NCI-H128 (cell line): ENCODE data around the gene SETD1B.
"Not testable (repeated sequence)": the region's sequence is repeated elsewhere in the genome, so short reads cannot be mapped to it uniquely, and the experiment has no call there.

Experiments used
- DNase-seq: peaks from one replicate; lab custom pipeline; 2025; ENCODE audit not compliant: unreplicated experiment; lab: John Stamatoyannopoulos, UW

The SETD1B gene

DNA sequence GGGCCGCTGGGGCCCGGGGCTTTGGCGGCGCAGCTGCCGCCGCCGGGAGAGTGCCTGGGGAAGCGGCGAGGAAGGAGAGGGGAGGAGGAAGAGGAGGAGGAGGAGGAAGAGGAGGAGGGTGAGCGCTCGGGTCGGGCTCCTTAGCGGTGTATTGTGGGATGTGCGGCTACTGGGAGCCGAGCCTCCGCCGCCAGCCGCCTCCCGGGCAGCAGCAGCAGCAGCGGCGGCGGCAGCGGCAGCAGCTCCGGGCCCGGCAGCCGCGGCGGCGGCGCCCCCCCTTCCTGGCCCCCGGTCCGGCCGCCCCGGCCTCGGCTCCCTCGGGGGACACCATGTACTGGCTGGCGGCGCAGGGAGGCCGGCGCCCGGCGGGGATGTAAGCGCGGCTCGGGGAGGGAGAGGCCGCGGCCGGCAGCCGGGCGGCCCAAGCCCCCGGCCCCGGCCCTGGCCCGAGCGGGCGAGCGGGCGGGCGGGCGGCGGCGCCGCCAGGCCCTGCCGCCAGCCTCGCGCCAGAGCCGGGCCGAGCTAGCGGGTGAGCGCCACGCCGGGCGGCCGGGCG, at the start of gene SETD1B:
Gene SETD1B (plus strand): TSS at position 149 of the 556 bp plus-strand sequence. CDS start 729 bp downstream, outside the sequence.
- no peak for DNase-seq

DNA sequence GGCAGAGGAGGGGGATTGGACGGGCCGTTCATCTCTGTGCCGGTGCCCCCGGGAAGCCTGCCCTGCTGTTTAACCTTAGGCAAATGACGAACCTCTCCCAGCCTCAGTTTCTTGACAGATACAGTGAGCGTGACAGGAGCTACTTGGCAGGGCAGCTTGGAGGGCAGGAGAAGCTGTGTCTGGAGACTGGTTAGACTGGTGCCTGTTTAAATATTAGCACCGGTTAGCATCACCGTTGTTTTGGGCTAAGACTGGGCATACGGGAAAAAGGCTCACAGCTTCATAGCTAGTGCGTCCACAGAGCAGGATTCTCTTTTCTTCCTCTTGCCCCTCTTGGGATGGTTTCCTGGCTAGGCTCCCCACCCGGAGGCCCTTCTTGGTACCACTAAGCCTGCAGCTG, 49.0 kb upstream of the SETD1B start:
- DNase-seq = no peak

DNA sequence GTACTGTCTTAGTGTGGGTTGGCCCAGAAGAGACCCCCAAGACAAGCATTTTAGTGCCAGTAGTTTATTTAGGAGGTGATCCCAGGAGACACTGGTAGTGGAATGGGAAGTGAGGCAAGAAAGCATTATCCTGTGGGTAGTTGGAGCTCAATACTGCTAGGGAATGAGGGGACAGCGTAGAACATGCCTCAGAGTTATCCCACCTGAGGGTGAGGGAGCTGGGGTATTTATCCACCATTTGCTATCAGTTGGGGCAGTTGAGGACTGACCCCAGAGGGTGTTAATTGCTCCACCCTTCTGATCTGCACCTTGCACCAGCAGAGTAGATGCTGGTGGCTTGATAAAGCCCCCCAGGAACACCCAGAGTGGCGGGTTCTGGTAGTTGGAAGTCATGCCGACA, 48.2 kb upstream of the SETD1B start:
- no peak for DNase-seq

DNA sequence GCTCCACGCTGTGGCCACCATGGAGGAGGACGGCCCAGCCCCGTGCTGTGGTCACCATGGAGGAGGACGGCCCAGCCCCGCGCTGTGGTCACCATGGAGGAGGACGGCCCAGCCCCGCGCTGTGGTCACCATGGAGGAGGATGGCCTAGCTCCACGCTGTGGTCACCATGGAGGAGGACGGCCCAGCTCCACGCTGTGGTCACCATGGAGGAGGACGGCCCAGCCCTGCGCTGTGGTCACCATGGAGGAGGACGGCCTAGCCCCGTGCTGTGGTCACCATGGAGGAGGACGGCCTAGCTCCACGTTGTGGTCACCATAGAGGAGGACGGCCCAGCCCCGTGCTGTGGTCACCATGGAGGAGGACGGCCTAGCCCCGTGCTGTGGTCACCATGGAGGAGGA, 45.3 kb upstream of the SETD1B start:
- not testable (repeated sequence) for DNase-seq

DNA sequence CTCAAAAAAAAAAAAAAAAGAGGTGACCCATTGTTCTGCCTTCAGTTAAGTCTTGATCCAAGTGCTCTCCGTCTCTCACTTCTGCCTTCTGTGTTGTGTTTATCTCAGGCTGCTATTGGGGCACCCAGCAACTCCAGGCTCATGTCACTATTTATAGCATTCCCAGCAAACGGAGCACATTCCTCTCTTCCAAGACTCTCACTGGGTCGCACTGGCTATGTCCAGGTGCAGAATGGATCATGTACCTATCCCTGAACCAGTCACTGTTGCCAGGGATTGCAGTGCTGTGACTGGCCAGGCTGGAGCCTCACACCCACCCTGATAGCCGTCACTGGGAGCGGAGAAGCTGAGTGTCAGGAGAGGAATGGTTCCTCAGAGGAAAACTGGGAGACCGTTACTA, 41.5 kb upstream of the SETD1B start:
- no peak for DNase-seq

DNA sequence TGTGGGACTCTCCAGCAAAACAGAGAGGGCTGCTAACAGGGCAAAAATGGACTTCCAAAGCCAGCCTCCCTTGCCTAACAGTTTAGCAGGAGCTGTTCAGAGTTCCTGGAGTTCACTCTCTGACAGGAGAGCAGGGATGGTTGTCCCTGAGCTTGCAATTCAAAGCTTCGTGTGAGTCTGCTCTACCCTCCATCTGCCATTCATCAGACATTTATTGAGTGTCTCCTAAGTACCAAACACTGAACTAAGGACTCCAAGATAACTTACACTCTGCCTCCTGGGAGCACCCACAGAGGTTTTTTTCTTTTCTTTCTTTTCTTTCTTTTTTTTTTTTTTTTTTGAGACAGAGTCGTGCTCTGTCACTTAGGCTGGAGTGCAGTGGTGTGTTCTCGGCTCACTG, 39.0 kb upstream of the SETD1B start:
- DNase-seq = no peak

DNA sequence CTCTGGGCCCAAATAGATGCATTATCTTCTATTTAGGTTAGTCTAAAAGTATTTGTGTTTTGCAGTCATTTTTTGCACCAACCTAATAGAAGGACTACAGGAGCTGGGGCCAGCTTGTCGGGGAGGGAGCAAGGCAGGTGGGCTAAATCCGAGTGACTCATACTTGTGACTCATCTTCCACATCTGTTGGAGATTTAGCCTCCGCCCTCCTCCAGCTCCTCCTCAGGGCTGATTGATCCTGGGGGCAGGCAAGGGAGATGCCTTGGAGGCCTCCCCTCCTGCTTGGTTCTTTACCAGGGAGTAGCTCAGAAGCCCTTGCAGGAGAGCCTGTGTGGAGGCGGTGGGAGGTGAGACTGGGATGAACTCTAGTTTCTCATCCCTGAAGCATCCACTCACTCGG, 38.2 kb upstream of the SETD1B start:
- DNase-seq = no peak

DNA sequence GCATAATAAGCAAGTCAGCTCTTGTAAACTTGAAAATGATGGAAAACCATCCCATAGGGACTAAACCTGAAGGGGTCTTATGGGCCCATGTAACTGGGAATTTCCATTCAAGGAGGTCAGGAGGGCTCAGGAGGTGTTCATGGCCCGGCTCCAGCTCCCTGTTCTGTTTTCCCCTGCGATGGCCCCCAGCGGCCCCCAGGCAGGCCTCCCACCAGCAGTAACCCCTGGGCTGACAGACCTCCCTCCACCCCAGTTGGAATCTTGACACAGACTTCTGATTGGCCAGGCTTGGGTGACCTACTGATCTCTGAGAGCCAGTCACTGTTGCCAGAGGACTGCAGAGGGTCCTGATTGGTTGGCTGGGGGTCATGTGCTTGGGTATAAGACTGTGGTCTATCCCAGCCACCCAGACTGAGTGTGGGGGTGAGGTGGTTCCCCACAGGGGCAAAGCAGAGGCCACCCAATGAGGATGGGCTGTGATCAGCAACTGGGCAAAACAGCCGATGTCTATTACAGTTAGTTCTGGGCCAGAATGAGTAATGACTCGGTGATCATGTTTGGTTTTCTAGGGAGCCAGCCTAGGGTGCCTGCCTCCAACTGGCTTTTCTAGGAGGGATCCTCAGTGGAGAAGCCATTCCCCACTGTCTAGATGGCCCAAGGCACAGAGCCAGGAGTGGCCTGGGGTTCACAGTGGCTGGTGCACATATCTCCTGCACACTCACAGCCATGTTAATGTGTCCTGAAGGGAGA, 37.3 kb upstream of the SETD1B start:
- DNase-seq = no peak

DNA sequence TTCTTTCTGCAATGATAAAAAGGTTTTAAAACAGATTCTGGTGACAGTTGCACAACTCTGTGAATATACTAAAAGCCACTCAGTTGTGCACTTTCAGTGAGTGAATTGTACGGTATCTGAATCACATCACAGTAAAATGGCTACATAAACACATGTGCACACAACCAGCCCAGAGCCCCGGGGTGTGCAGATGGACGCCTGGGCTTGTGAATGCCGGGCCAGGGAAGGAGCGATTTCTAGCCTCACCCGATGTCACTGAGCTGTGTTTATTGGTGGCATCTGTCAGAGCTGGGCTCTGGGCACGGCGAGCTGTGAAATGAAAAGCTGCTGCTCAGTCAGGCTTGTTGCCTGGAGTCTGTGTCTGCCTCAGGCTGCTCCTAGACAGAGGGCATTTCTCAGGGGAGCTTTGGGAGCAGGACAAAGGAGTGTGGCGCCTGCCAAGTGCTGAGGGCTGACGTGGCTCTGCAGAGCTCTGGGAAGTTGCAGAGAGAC, 36.2 kb upstream of the SETD1B start:
- DNase-seq = no peak

DNA sequence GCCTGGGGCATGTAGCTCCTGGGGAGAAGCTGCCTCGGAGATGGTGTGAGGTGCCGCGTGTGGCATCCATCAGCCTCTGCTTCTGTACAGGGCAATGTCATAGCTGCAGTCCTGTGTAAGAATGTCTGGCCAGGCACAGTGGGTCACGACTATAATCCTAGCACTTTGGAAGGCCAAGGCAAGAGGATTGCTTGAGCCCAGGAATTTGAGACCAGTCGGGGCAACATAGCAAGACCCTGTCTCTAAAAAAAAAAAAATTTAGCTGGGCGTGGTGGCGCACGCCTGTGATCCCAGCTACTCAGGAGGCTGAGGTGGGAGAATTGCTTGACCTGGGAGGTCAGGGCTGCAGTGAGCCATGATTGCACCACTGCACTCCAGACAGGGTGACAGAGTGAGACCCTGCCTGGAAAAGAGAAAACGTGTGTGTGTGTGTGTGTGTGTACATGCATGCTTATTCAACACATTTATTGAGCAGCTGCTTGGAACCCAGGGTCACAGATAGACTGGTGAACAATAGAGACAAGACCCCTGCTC, 34.4 kb upstream of the SETD1B start:
- no peak for DNase-seq

DNA sequence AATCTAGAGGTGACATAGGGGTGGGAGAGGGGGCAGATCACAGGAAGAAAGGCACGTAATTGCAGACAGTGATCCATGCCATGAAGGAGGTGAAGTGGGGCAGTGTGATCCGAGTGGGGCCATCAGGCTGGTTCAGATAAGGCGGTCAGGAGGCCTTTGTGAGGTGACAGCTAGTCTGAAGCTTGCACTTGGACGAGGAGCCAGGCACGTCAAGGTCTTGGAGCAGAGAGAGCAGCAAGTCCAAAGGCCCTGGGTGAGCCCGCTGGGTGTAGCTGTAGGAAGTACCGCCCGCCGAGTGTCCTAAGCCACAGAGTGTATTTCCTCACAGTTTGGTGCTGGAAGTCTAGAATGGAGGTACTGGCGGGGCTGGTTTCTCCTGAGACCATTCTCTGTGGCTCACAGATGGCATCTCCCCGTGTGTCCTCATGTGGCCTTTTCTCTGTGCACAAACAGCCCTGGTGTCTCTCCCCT, 33.9 kb upstream of the SETD1B start:
- DNase-seq = no peak

DNA sequence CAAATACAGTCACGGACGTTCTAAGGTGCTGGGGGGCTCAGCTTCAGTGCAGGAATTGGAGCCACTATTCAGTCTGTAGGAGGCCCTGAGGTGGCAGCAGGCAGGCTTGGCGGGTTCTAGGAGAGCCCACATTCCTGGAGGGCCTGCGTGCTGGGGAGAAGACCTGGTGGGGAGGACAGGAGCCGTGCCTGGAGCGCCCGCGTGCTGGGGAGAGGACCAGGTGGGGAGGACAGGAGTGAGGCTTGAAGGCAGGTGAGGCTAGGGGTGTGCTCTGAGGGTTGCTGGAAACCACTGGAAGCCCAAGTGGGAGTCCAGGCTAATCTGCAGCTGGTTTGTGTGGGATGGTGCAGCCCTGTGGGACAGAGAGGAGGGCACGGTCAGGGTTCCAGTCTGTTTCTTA, 33.4 kb upstream of the SETD1B start:
- DNase-seq = no peak

DNA sequence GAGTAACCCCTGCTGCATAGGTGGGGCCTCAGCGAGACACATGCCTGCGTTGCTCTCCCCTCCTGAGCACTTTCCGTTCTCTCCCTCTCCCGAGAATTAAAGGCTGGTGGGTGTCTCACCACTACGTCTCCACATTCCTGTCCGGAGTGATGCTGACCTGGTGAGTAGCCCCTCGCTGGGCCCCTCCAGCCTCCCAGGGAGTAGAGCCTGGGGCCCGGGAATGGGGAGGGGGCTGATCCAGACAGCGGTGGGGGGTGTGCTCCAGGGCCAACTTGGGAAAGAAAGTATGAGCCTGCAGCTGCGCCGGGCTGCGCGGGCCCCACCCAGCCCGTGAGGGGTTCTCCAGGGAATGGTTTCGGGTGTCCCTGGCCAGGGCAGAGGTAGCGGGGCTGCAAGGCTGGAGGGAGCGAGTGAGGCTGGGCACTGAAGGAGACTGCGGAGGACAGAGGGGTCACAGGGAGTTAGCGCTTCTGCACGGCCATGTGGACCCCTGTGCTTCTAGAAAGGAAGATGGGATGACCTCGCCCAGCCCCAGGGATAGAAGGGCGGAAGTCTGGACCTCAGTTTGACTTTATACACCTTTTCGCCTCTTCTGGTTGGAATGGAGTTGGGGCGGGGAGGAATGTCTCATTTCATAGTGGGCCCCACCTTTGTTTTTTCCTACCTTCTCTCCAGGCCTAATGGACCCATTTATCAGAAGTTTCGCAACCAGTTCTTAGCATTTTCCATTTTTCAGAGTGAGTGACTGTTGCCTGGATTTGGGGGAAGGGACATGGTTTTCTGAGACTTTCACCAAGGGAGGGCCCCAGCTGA, 32.8 kb upstream of the SETD1B start:
- no peak for DNase-seq

DNA sequence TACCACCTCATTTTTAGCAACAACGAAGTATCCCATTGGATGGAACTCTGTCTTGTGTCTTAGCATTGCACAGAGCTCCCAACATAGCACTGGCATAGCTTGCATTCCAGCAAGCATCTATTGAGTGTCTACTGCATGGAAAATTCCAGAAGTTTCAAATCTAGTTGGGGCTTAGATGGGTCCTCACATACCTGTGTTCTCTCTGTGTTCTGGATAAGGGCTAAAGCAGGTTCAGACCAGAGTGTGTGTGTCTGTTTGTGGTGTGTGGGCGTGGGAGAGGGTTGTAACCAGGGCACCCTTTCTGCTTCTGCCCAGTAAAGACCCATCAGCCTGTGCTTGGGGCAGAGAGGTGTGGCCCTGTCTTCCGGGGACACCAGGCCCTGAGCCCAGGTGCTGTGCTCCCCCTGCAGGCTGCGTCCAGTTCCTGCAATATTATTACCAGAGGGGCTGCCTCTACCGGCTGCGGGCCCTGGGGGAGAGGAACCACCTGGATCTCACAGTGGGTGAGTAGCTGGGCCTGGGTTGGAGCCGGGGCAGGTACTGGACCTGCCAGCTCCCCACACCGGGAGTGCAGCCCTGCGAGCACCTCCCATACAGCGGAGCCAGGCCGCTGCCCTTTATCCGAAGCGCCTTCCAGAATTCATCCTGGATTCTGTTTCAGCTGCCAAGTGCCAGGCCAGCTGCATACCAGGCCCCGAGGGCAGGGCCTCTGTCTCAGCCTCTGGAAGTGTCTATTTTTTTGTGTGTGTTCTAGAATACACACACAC, 30.6 kb upstream of the SETD1B start:
- DNase-seq = peak; percentile 37

DNA sequence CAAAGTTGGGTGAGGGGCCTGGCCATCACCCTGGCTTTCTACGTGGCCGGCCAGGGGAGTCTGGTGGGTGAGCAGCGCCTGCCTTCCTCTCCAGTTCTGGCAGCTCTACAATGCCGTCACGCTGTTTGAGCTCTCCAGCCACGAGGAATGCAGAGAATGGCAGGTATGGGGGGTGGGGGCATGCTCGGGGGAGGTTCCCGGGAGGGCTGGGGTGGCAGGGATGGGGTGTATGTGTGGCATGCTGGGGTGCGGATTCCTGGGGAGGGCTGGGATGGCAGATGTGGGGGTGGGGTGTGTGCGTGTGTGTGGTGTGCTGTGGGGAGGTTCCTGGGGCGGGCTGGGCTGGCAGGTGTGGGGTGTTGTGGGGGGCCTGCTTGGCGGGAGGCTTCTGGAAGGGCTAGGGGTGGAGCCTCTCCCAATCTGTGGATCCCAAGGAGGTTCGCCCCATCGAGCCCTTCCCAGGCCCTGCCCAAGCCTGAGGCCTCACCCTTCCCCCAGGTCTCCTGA, 28.8 kb upstream of the SETD1B start:
- no peak for DNase-seq

DNA sequence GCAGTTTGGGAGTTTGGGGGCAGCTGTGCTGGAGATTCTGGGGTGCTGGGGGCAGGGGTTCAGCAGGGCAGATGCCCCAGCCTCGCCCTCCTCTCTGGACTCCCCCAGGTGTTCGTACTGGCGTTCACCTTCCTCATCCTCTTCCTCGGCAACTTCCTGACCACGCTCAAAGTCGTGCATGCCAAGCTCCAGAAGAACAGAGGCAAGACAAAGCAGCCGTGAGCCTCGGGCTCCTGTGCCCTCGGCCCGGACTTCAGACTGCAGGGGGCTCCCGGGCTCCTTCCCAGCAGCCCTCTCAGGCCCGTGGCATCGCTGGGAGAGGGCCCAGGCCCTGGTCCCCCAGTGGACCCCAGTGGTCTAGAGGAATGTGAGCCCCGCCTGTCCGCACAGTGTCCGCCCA, 28.3 kb upstream of the SETD1B start:
- DNase-seq = no peak

DNA sequence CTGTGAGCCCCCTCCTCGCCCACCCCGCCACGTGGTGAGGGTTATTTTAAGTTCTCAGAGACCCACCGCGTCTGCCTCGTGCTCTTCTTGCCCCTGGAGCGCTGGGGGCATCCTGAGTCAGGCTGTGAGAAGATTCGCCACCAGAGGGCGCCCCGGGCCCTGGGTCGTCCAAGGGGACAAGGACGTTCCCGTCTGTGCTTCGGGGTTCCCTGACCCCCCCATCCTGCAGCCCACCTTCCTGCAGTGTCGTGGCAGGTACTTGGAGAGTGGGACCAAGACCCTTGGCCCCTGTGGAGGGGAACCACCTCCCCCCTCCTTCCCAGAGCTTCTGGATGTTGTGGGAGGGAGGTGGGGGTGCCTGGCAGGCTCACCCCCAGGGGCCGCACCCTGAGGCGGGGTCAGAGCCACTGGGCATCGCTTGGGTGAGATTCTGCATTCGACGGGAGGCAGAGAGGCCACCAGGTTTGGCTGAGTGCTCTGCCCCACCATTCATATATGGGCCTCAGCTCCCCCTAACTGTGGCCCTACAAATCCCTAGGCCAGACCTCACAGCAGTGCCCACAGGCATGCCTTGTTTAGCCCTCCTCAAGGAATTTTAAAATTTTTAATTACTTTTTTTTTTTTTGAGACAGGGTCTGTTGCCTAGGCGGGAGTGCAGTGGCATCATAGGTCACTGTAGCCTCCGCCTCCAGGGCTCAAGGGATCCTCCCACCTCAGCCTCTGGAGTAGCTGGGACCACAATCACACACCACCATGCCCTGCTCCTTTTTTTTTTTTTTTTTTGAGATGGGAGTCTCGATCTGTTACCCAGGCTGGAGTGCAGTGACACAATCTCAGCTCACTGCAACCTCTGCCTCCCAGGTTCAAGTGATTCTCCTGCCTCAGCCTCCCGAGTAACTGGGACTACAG, 27.4 kb upstream of the SETD1B start:
- DNase-seq = peak; percentile 36

DNA sequence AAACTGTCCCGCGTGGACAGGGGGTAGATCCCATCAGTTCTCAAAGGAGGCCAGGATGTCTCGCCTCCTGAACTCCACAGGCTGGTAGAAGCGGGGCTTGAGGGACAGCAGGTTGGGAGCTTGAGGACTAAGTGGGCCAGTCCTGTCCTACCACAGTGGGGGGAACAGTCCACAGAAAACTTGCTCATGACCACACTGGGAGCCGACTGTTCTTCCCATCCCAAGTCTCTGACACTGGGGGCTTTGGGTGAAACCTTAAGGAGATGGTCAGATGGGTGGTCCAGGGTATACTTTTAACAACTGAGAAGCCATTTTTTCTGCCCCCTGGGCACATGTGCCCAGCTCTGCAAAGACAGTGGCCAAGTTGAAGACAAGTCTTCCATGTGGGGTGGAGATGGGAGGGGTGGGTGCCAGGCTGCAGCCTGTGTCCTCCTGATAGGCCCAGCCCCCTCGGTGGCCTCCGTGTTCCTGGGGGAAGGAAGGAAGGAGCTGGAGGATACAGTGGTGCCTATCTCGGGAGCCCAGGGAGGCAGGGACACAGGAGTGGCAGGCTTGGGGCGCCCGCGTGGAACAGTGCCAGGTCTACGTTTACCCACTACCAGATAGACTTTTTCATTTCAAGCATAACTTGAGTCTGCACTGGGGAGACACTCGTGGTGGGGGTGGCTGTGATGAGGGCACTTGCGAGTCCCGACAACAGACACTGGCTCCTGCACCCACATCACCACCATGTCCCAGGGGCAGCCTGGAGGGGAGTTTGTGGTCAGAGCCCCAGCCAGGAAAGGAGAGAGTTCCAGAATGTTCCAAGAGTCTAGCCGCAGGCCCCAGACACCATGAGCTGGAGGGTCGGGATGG, 25.0 kb upstream of the SETD1B start:
- DNase-seq = no peak

DNA sequence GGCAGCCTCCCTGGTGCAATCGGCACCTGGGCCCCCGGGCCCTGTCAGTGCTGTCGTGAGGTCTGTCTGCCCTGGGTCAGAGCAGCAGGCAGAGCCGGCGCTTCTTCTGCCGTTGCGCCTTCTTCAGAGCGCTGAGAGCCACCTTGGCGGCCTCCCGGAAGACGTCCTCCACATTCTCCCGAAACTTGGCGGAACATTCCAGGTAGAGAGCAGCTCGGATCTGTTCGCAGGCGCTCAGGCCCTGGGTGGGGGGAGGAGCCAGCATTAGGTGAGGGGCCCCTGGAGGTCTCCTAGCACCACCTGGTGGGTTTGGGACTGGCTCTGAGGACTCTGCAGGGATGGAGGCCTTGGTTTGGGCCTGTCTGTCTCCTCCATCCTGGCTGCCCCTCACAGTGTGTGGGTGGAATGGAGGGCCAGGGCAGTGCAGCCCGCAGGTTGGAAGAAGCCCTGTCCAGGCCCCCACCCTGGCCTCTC, 24.4 kb upstream of the SETD1B start:
- DNase-seq = no peak
